IMR-90 (cell line): ENCODE data around the gene ANKRD6. TPM values are rescaled to one million over a fixed set of nuclear protein-coding genes. Genes with fewer than 3 reads are reported as not detected.

Source experiments
- ATAC-seq: fragments of 200-7000 bp; cut with Tn5 transposase; 2 replicates; pipeline ENCODE4 v1.9.1; 2020; ENCODE audit warnings: low read depth, mild to moderate bottlenecking, moderate library complexity
- BruUV-seq: library from RNA; stranded (reverse); fragments of 400-500 nt; replicated peaks from 2 replicates; lab custom pipeline; 2021; lab: Mats Ljungman, UMichigan
- CTCF ChIA-PET: fragments of 300-600 bp; formaldehyde crosslinking; extraction: SDS; loops from one replicate; lab custom pipeline; 2021; ENCODE audit warnings: antibody characterized with exemption; lab: Yijun Ruan, JAX
- POLR2A ChIA-PET: fragments of 300-600 bp; sonication (Branson Sonifier 250); formaldehyde crosslinking; loops from one replicate; lab custom pipeline; 2022; ENCODE audit warnings: antibody characterized with exemption; ENCODE audit not compliant: unreplicated experiment; lab: Charles Lee
- DNase-seq: peaks from one replicate; pipeline ENCODE4 v3.0.0; 2013
- H2AFZ ChIP-seq: replicated peaks from 2 replicates; pipeline ENCODE3; 2013; ENCODE audit warnings: low read length, mild to moderate bottlenecking; ENCODE audit not compliant: poor library complexity
- H2AK5ac ChIP-seq: 2 replicates; pipeline ENCODE4 v1.6.1; 2013; ENCODE audit warnings: low read depth, low read length, inconsistent platforms
- H2AK9ac ChIP-seq: replicated peaks from 2 replicates; pipeline ENCODE3; 2013; ENCODE audit warnings: mild to moderate bottlenecking, low read depth, low read length, moderate library complexity; ENCODE audit not compliant: poor library complexity
- H2BK120ac ChIP-seq: 2 replicates; pipeline ENCODE4 v1.6.1; 2013; ENCODE audit warnings: low read depth, low read length, inconsistent platforms
- H2BK15ac ChIP-seq: 3 replicates; pipeline ENCODE4 v1.6.1; 2013; ENCODE audit warnings: low read depth, low read length, inconsistent platforms
- H2BK20ac ChIP-seq: 2 replicates; pipeline ENCODE4 v1.6.1; 2013; ENCODE audit warnings: low read depth, mild to moderate bottlenecking, inconsistent platforms, low read length, moderate library complexity
- H2BK5ac ChIP-seq: 2 replicates; pipeline ENCODE4 v1.6.1; 2013; ENCODE audit warnings: mild to moderate bottlenecking, low read depth, low read length, inconsistent platforms; ENCODE audit not compliant: poor library complexity, severe bottlenecking
- H3K14ac ChIP-seq: replicated peaks from 2 replicates; pipeline ENCODE4 v1.6.1; 2013; ENCODE audit warnings: low read depth, low read length, inconsistent platforms
- H3K18ac ChIP-seq: 2 replicates; pipeline ENCODE4 v1.6.1; 2013; ENCODE audit warnings: low read depth, low read length, control low read depth
- H3K23ac ChIP-seq: 2 replicates; pipeline ENCODE4 v1.6.1; 2013; ENCODE audit warnings: low read depth, low read length, inconsistent platforms
- H3K27ac ChIP-seq: 2 replicates; pipeline ENCODE4 v1.5.1; 2013; ENCODE audit warnings: mild to moderate bottlenecking, control low read depth, low read length; ENCODE audit not compliant: insufficient read depth
- H3K27me3 ChIP-seq: 2 replicates; pipeline ENCODE4 v1.6.1; 2013; ENCODE audit warnings: low read length; ENCODE audit not compliant: control insufficient read depth, insufficient read depth
- H3K36me3 ChIP-seq: 2 replicates; pipeline ENCODE4 v1.6.1; 2013; ENCODE audit warnings: low read length, mixed read lengths; ENCODE audit not compliant: control insufficient read depth, insufficient read depth
- H3K4ac ChIP-seq: 2 replicates; pipeline ENCODE4 v1.6.1; 2013; ENCODE audit warnings: low read depth, low read length, inconsistent platforms
- H3K4me1 ChIP-seq: 2 replicates; pipeline ENCODE4 v1.6.1; 2013; ENCODE audit warnings: low read length, mixed read lengths; ENCODE audit not compliant: control insufficient read depth, insufficient read depth
- H3K4me2 ChIP-seq: 2 replicates; pipeline ENCODE4 v1.6.1; 2013; ENCODE audit warnings: low read depth, mild to moderate bottlenecking, control low read depth, low read length, moderate library complexity
- H3K4me3 ChIP-seq: 2 replicates; pipeline ENCODE4 v1.5.1; 2013; ENCODE audit warnings: low read depth, mild to moderate bottlenecking, control low read depth, low read length, moderate library complexity; ENCODE audit not compliant: insufficient read depth
- H3K56ac ChIP-seq: 2 replicates; pipeline ENCODE4 v1.6.1; 2013; ENCODE audit warnings: low read length, inconsistent platforms; ENCODE audit not compliant: insufficient read depth; ENCODE audit errors: extremely low read depth
- H3K79me1 ChIP-seq, 2 experiments: 2 replicates each; pipeline ENCODE4 v1.6.1; 2013; ENCODE audit warnings: low read length in 2 of 2, inconsistent platforms in 1 of 2, low read depth in 1 of 2
- H3K9ac ChIP-seq: 2 replicates; pipeline ENCODE4 v1.6.1; 2013; ENCODE audit warnings: low read depth, low read length, control low read depth
- H3K9me1 ChIP-seq: 2 replicates; pipeline ENCODE4 v1.6.1; 2013; ENCODE audit warnings: low read length, inconsistent platforms; ENCODE audit not compliant: insufficient read depth
- H3K9me3 ChIP-seq: 2 replicates; pipeline ENCODE4 v1.6.1; 2013; ENCODE audit warnings: low read length; ENCODE audit not compliant: control insufficient read depth, insufficient read depth
- H4K20me1 ChIP-seq: 2 replicates; pipeline ENCODE4 v1.6.1; 2013; ENCODE audit warnings: low read length, inconsistent platforms; ENCODE audit not compliant: insufficient read depth
- H4K5ac ChIP-seq: 2 replicates; pipeline ENCODE4 v1.6.1; 2013; ENCODE audit warnings: mild to moderate bottlenecking, low read depth, low read length, control low read depth
- H4K8ac ChIP-seq, 2 experiments: 2 replicates each; pipeline ENCODE4 v1.6.1; 2013; ENCODE audit warnings: low read depth in 2 of 2, low read length in 2 of 2, control low read depth in 1 of 2, inconsistent platforms in 1 of 2
- H4K91ac ChIP-seq: 2 replicates; pipeline ENCODE4 v1.6.1; 2013; ENCODE audit warnings: low read depth, low read length, inconsistent platforms; ENCODE audit not compliant: insufficient read depth
- BHLHE40 ChIP-seq: fragments of 150-350 bp; IDR thresholded peaks from 2 replicates; pipeline ENCODE4 v1.6.1; 2016; ENCODE audit warnings: mild to moderate bottlenecking, low read depth, low read length
- CEBPB ChIP-seq: IDR thresholded peaks from 2 replicates; pipeline ENCODE4 v1.6.1; 2012; ENCODE audit warnings: low read depth, low read length, improper control_type of control experiment
- CHD1 ChIP-seq: IDR thresholded peaks from 2 replicates; pipeline ENCODE4 v1.6.1; 2012; ENCODE audit warnings: low read depth, low read length, improper control_type of control experiment
- FOS ChIP-seq: fragments of 150-350 bp; IDR thresholded peaks from 2 replicates; pipeline ENCODE4 v1.6.1; 2016; ENCODE audit warnings: low read depth, low read length
- MAFK ChIP-seq: IDR thresholded peaks from 2 replicates; pipeline ENCODE4 v1.6.1; 2012; ENCODE audit warnings: low read depth, low read length, improper control_type of control experiment
- MAZ ChIP-seq: IDR thresholded peaks from 2 replicates; pipeline ENCODE4 v1.6.1; 2012; ENCODE audit warnings: low read depth, mild to moderate bottlenecking, low read length, improper control_type of control experiment, moderate library complexity, borderline replicate concordance
- MXI1 ChIP-seq: IDR thresholded peaks from 2 replicates; pipeline ENCODE4 v1.6.1; 2012; ENCODE audit warnings: low read depth, mild to moderate bottlenecking, low read length, moderate library complexity, borderline replicate concordance
- NFE2L2 ChIP-seq: fragments of 150-350 bp; IDR thresholded peaks from 2 replicates; pipeline ENCODE4 v1.6.1; 2016; ENCODE audit warnings: low read depth, mild to moderate bottlenecking, low read length
- POLR2A ChIP-seq: IDR thresholded peaks from 2 replicates; pipeline ENCODE4 v1.6.1; 2012; ENCODE audit warnings: mild to moderate bottlenecking, low read depth, low read length
- RAD21 ChIP-seq: IDR thresholded peaks from 2 replicates; pipeline ENCODE4 v1.6.1; 2012; ENCODE audit warnings: low read length, improper control_type of control experiment
- RCOR1 ChIP-seq: IDR thresholded peaks from 2 replicates; pipeline ENCODE4 v1.6.1; 2012; ENCODE audit warnings: mild to moderate bottlenecking, low read length, improper control_type of control experiment; ENCODE audit not compliant: insufficient replicate concordance
- RFX5 ChIP-seq: IDR thresholded peaks from 2 replicates; pipeline ENCODE4 v1.8.0; 2012; ENCODE audit warnings: low read depth, mild to moderate bottlenecking, low read length, moderate library complexity
- SMC3 ChIP-seq: fragments of 150-350 bp; IDR thresholded peaks from 2 replicates; pipeline ENCODE4 v1.6.1; 2016; ENCODE audit warnings: low read depth, mild to moderate bottlenecking, antibody characterized with exemption, low read length, moderate library complexity
- WGBS, 2 experiments: methylation state at CpG; one replicate each; pipeline versions ENCODE4 v1.1.5 to v1.1.7; 2013; ENCODE audit warnings: missing lambda C conversion rate in 2 of 2; ENCODE audit not compliant: insufficient read length in 1 of 2; ENCODE audit errors: extremely low coverage in 2 of 2; 5-methylcytosine and 5-hydroxymethylcytosine counted together
- dilution Hi-C: fragments of 300-500 bp; cut with HindIII; formaldehyde crosslinking; loops from one replicate; pipeline ENCODE4 v1.14.3; 2018; ENCODE audit warnings: low sequenced_read_pairs; ENCODE audit not compliant: unreplicated experiment
- in situ Hi-C: fragments of 300-500 bp; cut with MboI; formaldehyde crosslinking; loops from 3 replicates; pipeline ENCODE4 v1.14.3; 2019; ENCODE audit warnings: low sequenced_read_pairs, inconsistent platforms, mixed read lengths
- intact Hi-C: fragments of 100-400 bp; cut with micrococcal nuclease; formaldehyde crosslinking; loops from 2 replicates; pipeline ENCODE4 v1.10.0; 2022
- polyA plus RNA-seq, 3 experiments: library from polyadenylated mRNA; depleted of rRNA; stranded (reverse); fragments of >200 nt; gene quantifications; 2 replicates each; pipeline ENCODE4 v1.2.3, GENCODE V29; 2012; ENCODE audit warnings: low replicate concordance in 1 of 3
- total RNA-seq: library from RNA; depleted of rRNA; stranded (reverse); fragments of >200 nt; gene quantifications from 2 replicates; pipeline ENCODE4 v1.2.3, GENCODE V29; 2012
- TF ChIP-seq, protein P1 (sequence below): fragments of 150-350 bp; IDR thresholded peaks from 2 replicates; pipeline ENCODE4 v1.6.1; 2017; ENCODE audit warnings: mild to moderate bottlenecking, antibody characterized with exemption, low read length, low read depth
- TF ChIP-seq, protein P2 (sequence below): fragments of 150-350 bp; IDR thresholded peaks from 2 replicates; pipeline ENCODE4 v1.6.1; 2016; ENCODE audit warnings: low read depth, mild to moderate bottlenecking, low read length, moderate library complexity, borderline replicate concordance
- TF ChIP-seq, protein P3 (sequence below): conservative IDR thresholded peaks from 2 replicates; pipeline ENCODE4 v1.5.1; 2012; ENCODE audit warnings: mild to moderate bottlenecking, low read depth, low read length, improper control_type of control experiment

The ANKRD6 gene
- total and polyA plus RNA-seq, 2 of the 4 experiments (the other 2 are of a cell fraction): 0.12 to 0.18 TPM

DNA sequence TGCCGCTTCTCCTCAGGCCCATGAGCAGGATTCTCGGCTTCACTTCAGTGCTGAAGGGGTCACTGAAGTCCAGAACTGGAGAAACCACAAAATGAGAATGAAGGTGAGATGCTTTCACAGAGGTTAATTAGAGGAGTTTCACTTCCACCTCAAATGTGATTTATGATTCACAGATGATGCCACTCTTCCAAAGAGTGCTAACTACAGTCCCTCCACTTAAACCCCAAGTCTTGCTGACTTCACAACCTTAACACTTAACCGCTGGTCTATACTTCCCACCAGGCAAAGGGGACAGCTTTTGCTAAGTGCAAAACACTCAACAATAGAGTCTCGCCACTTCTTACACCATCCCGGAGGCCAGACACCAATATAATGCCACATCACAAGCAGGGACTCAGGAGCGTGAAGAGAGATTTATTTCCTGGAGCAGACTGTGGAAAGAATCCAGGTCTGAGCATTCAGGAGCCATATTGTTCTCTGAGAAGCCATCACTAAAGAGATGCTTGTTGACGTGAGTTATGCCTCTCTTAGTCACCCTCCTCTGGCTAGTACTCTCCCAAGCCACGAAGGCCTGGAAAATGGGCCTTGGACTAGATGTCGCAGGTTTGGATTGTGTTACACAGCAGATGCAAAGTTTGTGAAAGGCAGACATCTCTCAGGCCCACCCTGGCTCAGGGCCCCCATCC, 45.3 kb upstream of the ANKRD6 start:
- H2BK5ac ChIP-seq: no peak overlapping the region
- H2BK20ac ChIP-seq: no peak overlapping the region
- no peak overlapping the region for H2AK9ac ChIP-seq
- H3K36me3 ChIP-seq: no peaks in the 10 kb centered on the region
- no peak overlapping the region for H2AK5ac ChIP-seq
- no peak for DNase-seq
- no peak overlapping the region for H3K9ac ChIP-seq
- no peaks in the 10 kb centered on the region for H3K9me3 ChIP-seq
- H3K4me2 ChIP-seq: no peak overlapping the region
- TF ChIP-seq RFX5 (no peak), NFE2L2 (no peak), BHLHE40 (no peak), MAFK (no peak), CEBPB (no peak), RCOR1 (no peak), POLR2A (no peak), FOS (no peak), CHD1 (no peak), SMC3 (no peak), MXI1 (no peak), RAD21 (no peak), MAZ (no peak)
- TF ChIP-seq, protein P1, sequence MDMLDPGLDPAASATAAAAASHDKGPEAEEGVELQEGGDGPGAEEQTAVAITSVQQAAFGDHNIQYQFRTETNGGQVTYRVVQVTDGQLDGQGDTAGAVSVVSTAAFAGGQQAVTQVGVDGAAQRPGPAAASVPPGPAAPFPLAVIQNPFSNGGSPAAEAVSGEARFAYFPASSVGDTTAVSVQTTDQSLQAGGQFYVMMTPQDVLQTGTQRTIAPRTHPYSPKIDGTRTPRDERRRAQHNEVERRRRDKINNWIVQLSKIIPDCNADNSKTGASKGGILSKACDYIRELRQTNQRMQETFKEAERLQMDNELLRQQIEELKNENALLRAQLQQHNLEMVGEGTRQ: no peak
- TF ChIP-seq, protein P2, sequence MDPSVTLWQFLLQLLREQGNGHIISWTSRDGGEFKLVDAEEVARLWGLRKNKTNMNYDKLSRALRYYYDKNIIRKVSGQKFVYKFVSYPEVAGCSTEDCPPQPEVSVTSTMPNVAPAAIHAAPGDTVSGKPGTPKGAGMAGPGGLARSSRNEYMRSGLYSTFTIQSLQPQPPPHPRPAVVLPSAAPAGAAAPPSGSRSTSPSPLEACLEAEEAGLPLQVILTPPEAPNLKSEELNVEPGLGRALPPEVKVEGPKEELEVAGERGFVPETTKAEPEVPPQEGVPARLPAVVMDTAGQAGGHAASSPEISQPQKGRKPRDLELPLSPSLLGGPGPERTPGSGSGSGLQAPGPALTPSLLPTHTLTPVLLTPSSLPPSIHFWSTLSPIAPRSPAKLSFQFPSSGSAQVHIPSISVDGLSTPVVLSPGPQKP: no peak
- TF ChIP-seq, protein P3, sequence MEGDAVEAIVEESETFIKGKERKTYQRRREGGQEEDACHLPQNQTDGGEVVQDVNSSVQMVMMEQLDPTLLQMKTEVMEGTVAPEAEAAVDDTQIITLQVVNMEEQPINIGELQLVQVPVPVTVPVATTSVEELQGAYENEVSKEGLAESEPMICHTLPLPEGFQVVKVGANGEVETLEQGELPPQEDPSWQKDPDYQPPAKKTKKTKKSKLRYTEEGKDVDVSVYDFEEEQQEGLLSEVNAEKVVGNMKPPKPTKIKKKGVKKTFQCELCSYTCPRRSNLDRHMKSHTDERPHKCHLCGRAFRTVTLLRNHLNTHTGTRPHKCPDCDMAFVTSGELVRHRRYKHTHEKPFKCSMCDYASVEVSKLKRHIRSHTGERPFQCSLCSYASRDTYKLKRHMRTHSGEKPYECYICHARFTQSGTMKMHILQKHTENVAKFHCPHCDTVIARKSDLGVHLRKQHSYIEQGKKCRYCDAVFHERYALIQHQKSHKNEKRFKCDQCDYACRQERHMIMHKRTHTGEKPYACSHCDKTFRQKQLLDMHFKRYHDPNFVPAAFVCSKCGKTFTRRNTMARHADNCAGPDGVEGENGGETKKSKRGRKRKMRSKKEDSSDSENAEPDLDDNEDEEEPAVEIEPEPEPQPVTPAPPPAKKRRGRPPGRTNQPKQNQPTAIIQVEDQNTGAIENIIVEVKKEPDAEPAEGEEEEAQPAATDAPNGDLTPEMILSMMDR: no peak
- H4K8ac ChIP-seq: no peak overlapping the region
- H3K4ac ChIP-seq: no peak overlapping the region
- H3K27me3 ChIP-seq: no peaks in the 10 kb centered on the region
- no peaks in the 10 kb centered on the region for H3K9me1 ChIP-seq
- H3K23ac ChIP-seq: no peak overlapping the region
- intact Hi-C loops: no loop called here
- no peak overlapping the region for H3K27ac ChIP-seq
- no peak overlapping the region for H2AFZ ChIP-seq
- H4K5ac ChIP-seq: no peak overlapping the region
- dilution Hi-C loops: no loop called here
- no peaks in the 10 kb centered on the region for H4K20me1 ChIP-seq
- H4K91ac ChIP-seq: no peak overlapping the region
- H3K18ac ChIP-seq: no peak overlapping the region
- no peak overlapping the region for H2BK15ac ChIP-seq
- ChIA-PET POLR2A (no interaction called here), CTCF (no interaction called here)
- H3K4me3 ChIP-seq: no peak overlapping the region
- ATAC-seq: no peak
- in situ Hi-C loops: no loop called here
- no peak overlapping the region for H2BK120ac ChIP-seq
- 67% methylated on average over 1 of the region's 9 CpGs; no CpG with 5 or more reads in 1 of the 2 experiments for WGBS, 2 experiments
- no peak overlapping the region for H3K14ac ChIP-seq
- H3K79me1 ChIP-seq: no peaks in the 10 kb centered on the region
- BruUV-seq: no TSS peak
- H3K56ac ChIP-seq: no peak overlapping the region
- no peaks in the 10 kb centered on the region for H3K4me1 ChIP-seq
